ENCODE measurements around the gene CDH4. TPM values are rescaled to one million over a fixed set of nuclear protein-coding genes. Genes with fewer than 3 reads are reported as not detected.

The CDH4 gene
- total and polyA plus RNA-seq, 4 donors: 5.8 to 24.1 (median 17.1) TPM

- Histone ChIP-seq H3K27ac (ENCODE audit: low read depth, low read length) (no peak overlapping the region), H3K4me3 (ENCODE audit: low read depth, low read length) (no peak overlapping the region), H3K27me3 (ENCODE audit: control insufficient read depth, insufficient read depth, low read length) (no peaks in the 10 kb centered on the region), H3K9me3 (ENCODE audit: control insufficient read depth, insufficient read depth, low read length) (no peaks in the 10 kb centered on the region), H3K36me3 (ENCODE audit: control insufficient read depth, insufficient read depth, low read length) (no peaks in the 10 kb centered on the region), H3K4me1 (ENCODE audit: control insufficient read depth, insufficient read depth, low read length) (peaks cover 31% of the 10 kb centered on the region)
- 79% methylated on average over 9 of the region's 15 CpGs for WGBS (ENCODE audit: insufficient coverage)
- no peak for DNase-seq (ENCODE audit: low read depth in 4 of 6, low spot score in 6 of 6)
These were observed 560.2 kb downstream of the CDH4 start for GRCh38 chr20:61812121-61812844.

- no peaks in the 10 kb centered on the region for H3K9me3 ChIP-seq (ENCODE audit: control insufficient read depth, insufficient read depth, low read length)
- no peaks in the 10 kb centered on the region for H3K36me3 ChIP-seq (ENCODE audit: control insufficient read depth, insufficient read depth, low read length)
- no peak overlapping the region for H3K27ac ChIP-seq (ENCODE audit: low read depth, low read length)
- peaks cover 24% of the 10 kb centered on the region for H3K4me1 ChIP-seq (ENCODE audit: control insufficient read depth, insufficient read depth, low read length)
- no peak overlapping the region for H3K4me3 ChIP-seq (ENCODE audit: low read depth, low read length)
- DNase-seq (ENCODE audit: low read depth in 4 of 6, low spot score in 6 of 6): no peak
- WGBS (ENCODE audit: insufficient coverage): 82% methylated on average over 9 of the region's 14 CpGs
- H3K27me3 ChIP-seq (ENCODE audit: control insufficient read depth, insufficient read depth, low read length): no peaks in the 10 kb centered on the region
These were observed 560.9 kb downstream of the CDH4 start for GRCh38 chr20:61812845-61813485.

GRCh38 chr20:61813791-61814190 lies 561.7 kb downstream of the CDH4 start:
- H3K9me3 ChIP-seq (ENCODE audit: control insufficient read depth, insufficient read depth, low read length): no peaks in the 10 kb centered on the region
- peaks cover 21% of the 10 kb centered on the region for H3K4me1 ChIP-seq (ENCODE audit: control insufficient read depth, insufficient read depth, low read length)
- H3K27me3 ChIP-seq (ENCODE audit: control insufficient read depth, insufficient read depth, low read length): no peaks in the 10 kb centered on the region
- no peak overlapping the region for H3K27ac ChIP-seq (ENCODE audit: low read depth, low read length)
- WGBS (ENCODE audit: insufficient coverage): 77% methylated on average over 7 of the region's 7 CpGs
- no peak overlapping the region for H3K4me3 ChIP-seq (ENCODE audit: low read depth, low read length)
- no peaks in the 10 kb centered on the region for H3K36me3 ChIP-seq (ENCODE audit: control insufficient read depth, insufficient read depth, low read length)
- DNase-seq (ENCODE audit: low read depth in 4 of 6, low spot score in 6 of 6): no peak

- no peaks in the 10 kb centered on the region for H3K27me3 ChIP-seq (ENCODE audit: control insufficient read depth, insufficient read depth, low read length)
- H3K36me3 ChIP-seq (ENCODE audit: control insufficient read depth, insufficient read depth, low read length): no peaks in the 10 kb centered on the region
- no peaks in the 10 kb centered on the region for H3K9me3 ChIP-seq (ENCODE audit: control insufficient read depth, insufficient read depth, low read length)
- H3K4me3 ChIP-seq (ENCODE audit: low read depth, low read length): no peak overlapping the region
- H3K4me1 ChIP-seq (ENCODE audit: control insufficient read depth, insufficient read depth, low read length): peaks cover 23% of the 10 kb centered on the region
- no peak overlapping the region for H3K27ac ChIP-seq (ENCODE audit: low read depth, low read length)
- WGBS (ENCODE audit: insufficient coverage): 96% methylated on average over 7 of the region's 11 CpGs
- DNase-seq (ENCODE audit: low read depth in 4 of 6, low spot score in 6 of 6): no peak
These were observed 562.2 kb downstream of the CDH4 start for GRCh38 chr20:61814244-61814643.

- H3K27ac ChIP-seq (ENCODE audit: low read depth, low read length): no peak overlapping the region
- H3K9me3 ChIP-seq (ENCODE audit: control insufficient read depth, insufficient read depth, low read length): no peaks in the 10 kb centered on the region
- H3K4me1 ChIP-seq (ENCODE audit: control insufficient read depth, insufficient read depth, low read length): peaks cover 24% of the 10 kb centered on the region
- no peak for DNase-seq (ENCODE audit: low read depth in 4 of 6, low spot score in 6 of 6)
- WGBS (ENCODE audit: insufficient coverage): 79% methylated on average over 6 of the region's 9 CpGs
- no peaks in the 10 kb centered on the region for H3K36me3 ChIP-seq (ENCODE audit: control insufficient read depth, insufficient read depth, low read length)
- H3K4me3 ChIP-seq (ENCODE audit: low read depth, low read length): no peak overlapping the region
- H3K27me3 ChIP-seq (ENCODE audit: control insufficient read depth, insufficient read depth, low read length): no peaks in the 10 kb centered on the region
These were observed 562.7 kb downstream of the CDH4 start for GRCh38 chr20:61814726-61815125.

GRCh38 chr20:61815176-61815575 lies 563.1 kb downstream of the CDH4 start:
- DNase-seq (ENCODE audit: low read depth in 4 of 6, low spot score in 6 of 6): no peak
- 92% methylated on average over 11 of the region's 15 CpGs for WGBS (ENCODE audit: insufficient coverage)
- H3K4me1 ChIP-seq (ENCODE audit: control insufficient read depth, insufficient read depth, low read length): peaks cover 23% of the 10 kb centered on the region

GRCh38 chr20:61815678-61816077 lies 563.6 kb downstream of the CDH4 start:
- WGBS (ENCODE audit: insufficient coverage): 74% methylated on average over 8 of the region's 12 CpGs
- Histone ChIP-seq H3K27ac (ENCODE audit: low read depth, low read length) (no peak overlapping the region), H3K9me3 (ENCODE audit: control insufficient read depth, insufficient read depth, low read length) (no peaks in the 10 kb centered on the region), H3K27me3 (ENCODE audit: control insufficient read depth, insufficient read depth, low read length) (no peaks in the 10 kb centered on the region), H3K36me3 (ENCODE audit: control insufficient read depth, insufficient read depth, low read length) (no peaks in the 10 kb centered on the region), H3K4me1 (ENCODE audit: control insufficient read depth, insufficient read depth, low read length) (peaks cover 23% of the 10 kb centered on the region), H3K4me3 (ENCODE audit: low read depth, low read length) (no peak overlapping the region)
- DNase-seq (ENCODE audit: low read depth in 4 of 6, low spot score in 6 of 6): no peak

More at GRCh38 chr20:61815176-61815575, 563.1 kb downstream of the CDH4 start:
- Histone ChIP-seq H3K27ac (ENCODE audit: low read depth, low read length) (no peak overlapping the region), H3K9me3 (ENCODE audit: control insufficient read depth, insufficient read depth, low read length) (no peaks in the 10 kb centered on the region), H3K27me3 (ENCODE audit: control insufficient read depth, insufficient read depth, low read length) (no peaks in the 10 kb centered on the region), H3K36me3 (ENCODE audit: control insufficient read depth, insufficient read depth, low read length) (no peaks in the 10 kb centered on the region), H3K4me3 (ENCODE audit: low read depth, low read length) (no peak overlapping the region)

GRCh38 chr20:61816606-61817460 lies 564.8 kb downstream of the CDH4 start:
- Histone ChIP-seq H3K36me3 (ENCODE audit: control insufficient read depth, insufficient read depth, low read length) (no peaks in the 10 kb centered on the region), H3K4me1 (ENCODE audit: control insufficient read depth, insufficient read depth, low read length) (peaks cover 23% of the 10 kb centered on the region), H3K4me3 (ENCODE audit: low read depth, low read length) (no peak overlapping the region), H3K27ac (ENCODE audit: low read depth, low read length) (no peak overlapping the region), H3K9me3 (ENCODE audit: control insufficient read depth, insufficient read depth, low read length) (no peaks in the 10 kb centered on the region), H3K27me3 (ENCODE audit: control insufficient read depth, insufficient read depth, low read length) (no peaks in the 10 kb centered on the region)
- WGBS (ENCODE audit: insufficient coverage): 94% methylated on average over 19 of the region's 25 CpGs
- no peak for DNase-seq (ENCODE audit: low read depth in 4 of 6, low spot score in 6 of 6)

- H3K27me3 ChIP-seq (ENCODE audit: control insufficient read depth, insufficient read depth, low read length): no peaks in the 10 kb centered on the region
- DNase-seq (ENCODE audit: low read depth in 4 of 6, low spot score in 6 of 6): no peak
- no peak overlapping the region for H3K4me3 ChIP-seq (ENCODE audit: low read depth, low read length)
- WGBS (ENCODE audit: insufficient coverage): 90% methylated on average over 13 of the region's 13 CpGs
- H3K4me1 ChIP-seq (ENCODE audit: control insufficient read depth, insufficient read depth, low read length): peaks cover 20% of the 10 kb centered on the region
- H3K36me3 ChIP-seq (ENCODE audit: control insufficient read depth, insufficient read depth, low read length): no peaks in the 10 kb centered on the region
- no peaks in the 10 kb centered on the region for H3K9me3 ChIP-seq (ENCODE audit: control insufficient read depth, insufficient read depth, low read length)
- H3K27ac ChIP-seq (ENCODE audit: low read depth, low read length): no peak overlapping the region
These were observed 565.5 kb downstream of the CDH4 start for GRCh38 chr20:61817575-61817974.
